IPS-15b (cell line): ENCODE data around the gene CMKLR1.

Source experiments
- H3K27me3 ChIP-seq: one replicate; pipeline ENCODE4 v1.6.1; 2013; ENCODE audit warnings: low read length; ENCODE audit not compliant: control insufficient read depth, insufficient read depth
- H3K36me3 ChIP-seq: one replicate; pipeline ENCODE4 v1.6.1; 2013; ENCODE audit warnings: low read length; ENCODE audit not compliant: control insufficient read depth, insufficient read depth
- H3K4me1 ChIP-seq: one replicate; pipeline ENCODE4 v1.6.1; 2013; ENCODE audit warnings: mild to moderate bottlenecking, low read length; ENCODE audit not compliant: control insufficient read depth, insufficient read depth
- H3K4me3 ChIP-seq: one replicate; pipeline ENCODE4 v1.5.1; 2013; ENCODE audit warnings: low read depth, low read length
- H3K9ac ChIP-seq: one replicate; pipeline ENCODE4 v1.6.1; 2013; ENCODE audit warnings: low read depth, mild to moderate bottlenecking, low read length
- H3K9me3 ChIP-seq: one replicate; pipeline ENCODE4 v1.6.1; 2013; ENCODE audit warnings: mild to moderate bottlenecking, low read length; ENCODE audit not compliant: control insufficient read depth, insufficient read depth

Gene CMKLR1

DNA sequence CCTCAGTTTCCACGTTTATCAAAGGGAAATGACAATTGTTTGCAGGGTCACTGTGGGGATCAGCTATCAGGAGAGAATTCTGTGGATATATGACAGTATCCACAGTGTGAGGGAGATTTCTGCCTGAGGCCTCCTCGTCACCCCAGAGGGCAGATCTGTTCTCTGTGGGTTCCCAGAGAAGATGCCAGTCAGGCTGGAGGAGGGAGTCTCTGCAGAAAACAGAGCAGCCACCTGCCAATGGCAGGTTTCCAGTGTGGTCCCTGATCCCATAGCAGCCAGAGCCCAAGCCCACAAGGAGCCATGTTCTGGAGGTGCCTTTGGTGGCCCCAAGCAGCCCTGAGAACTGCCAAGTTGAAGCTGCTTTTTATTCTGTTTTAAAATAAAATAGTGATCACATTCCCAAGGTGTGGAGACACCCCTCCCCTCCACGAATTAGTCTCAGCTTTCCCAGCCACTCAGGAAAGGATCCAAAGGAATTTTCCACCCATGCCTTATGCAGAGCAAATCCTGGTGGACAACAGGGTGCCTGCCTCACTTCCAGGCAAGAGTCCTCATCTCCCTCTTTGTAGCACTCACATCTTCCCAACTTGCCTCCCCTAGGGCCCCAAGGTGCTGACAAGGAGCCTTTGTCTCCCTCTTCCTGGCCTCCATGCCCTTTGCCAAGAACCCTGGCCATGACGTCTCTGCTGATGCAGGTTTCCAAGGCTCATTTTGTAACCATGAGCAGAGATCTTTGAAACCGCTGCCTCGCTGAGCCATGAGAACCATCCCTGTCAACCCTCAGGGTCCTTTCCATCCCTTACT is 20.4 kb downstream of the CMKLR1 start:
- Histone ChIP-seq H3K27me3 (no peaks in the 10 kb centered on the region), H3K9me3 (no peaks in the 10 kb centered on the region), H3K36me3 (no peaks in the 10 kb centered on the region), H3K9ac (no peak overlapping the region), H3K4me3 (no peak overlapping the region), H3K4me1 (peaks cover 20% of the 10 kb centered on the region)

GRCh38 chr12:108317308-108318234 is 21.5 kb downstream of the CMKLR1 start:
- Histone ChIP-seq H3K4me1 (peaks cover 23% of the 10 kb centered on the region), H3K9ac (no peak overlapping the region), H3K36me3 (no peaks in the 10 kb centered on the region), H3K27me3 (no peaks in the 10 kb centered on the region), H3K4me3 (no peak overlapping the region), H3K9me3 (no peaks in the 10 kb centered on the region)

GRCh38 chr12:108316176-108317086 is 22.7 kb downstream of the CMKLR1 start:
- no peaks in the 10 kb centered on the region for H3K27me3 ChIP-seq
- no peak overlapping the region for H3K9ac ChIP-seq
- H3K9me3 ChIP-seq = no peaks in the 10 kb centered on the region
- H3K4me1 ChIP-seq = peaks cover 17% of the 10 kb centered on the region
- no peaks in the 10 kb centered on the region for H3K36me3 ChIP-seq
- H3K4me3 ChIP-seq = peak overlapping the region; percentile 18

DNA sequence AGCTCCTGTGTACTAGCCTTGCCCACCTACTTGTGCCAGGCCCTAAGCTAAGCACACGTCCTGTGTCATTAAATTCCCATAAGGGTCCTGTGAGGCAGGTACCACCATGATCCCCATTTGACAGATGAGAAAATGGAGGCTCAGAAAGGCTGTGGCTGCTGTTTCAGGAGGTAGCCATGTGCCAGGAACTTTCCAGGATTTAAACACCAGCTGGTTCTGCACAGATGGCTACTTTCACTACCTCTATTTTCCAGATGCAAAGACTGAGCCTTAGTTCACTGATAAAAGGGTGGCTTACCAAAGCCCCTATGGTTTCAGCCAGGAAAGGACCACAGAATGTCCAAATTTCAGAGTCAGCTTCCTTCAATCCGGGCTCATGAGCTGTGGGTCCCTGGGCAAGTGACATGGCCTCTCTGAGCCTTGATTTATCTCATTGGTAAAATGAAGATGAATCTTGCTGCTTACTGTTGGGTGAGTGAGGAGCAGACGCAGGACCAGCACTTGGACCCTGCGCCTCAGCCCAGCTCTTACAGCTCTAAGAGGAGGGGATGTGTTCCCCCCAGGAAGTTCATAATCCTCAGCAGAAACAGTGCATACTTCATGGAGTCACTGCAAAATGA is 23.5 kb downstream of the CMKLR1 start:
- Histone ChIP-seq H3K9me3 (no peaks in the 10 kb centered on the region), H3K27me3 (no peaks in the 10 kb centered on the region), H3K4me3 (no peak overlapping the region), H3K9ac (no peak overlapping the region), H3K36me3 (no peaks in the 10 kb centered on the region), H3K4me1 (peaks cover 15% of the 10 kb centered on the region)

- Histone ChIP-seq H3K4me1 (peaks cover 13% of the 10 kb centered on the region), H3K9me3 (no peaks in the 10 kb centered on the region), H3K4me3 (no peak overlapping the region), H3K27me3 (no peaks in the 10 kb centered on the region), H3K9ac (peak overlapping the region; percentile 9), H3K36me3 (no peaks in the 10 kb centered on the region)
Measured at GRCh38 chr12:108313606-108314351, 25.3 kb downstream of the CMKLR1 start.

GRCh38 chr12:108313241-108313605 is 25.9 kb downstream of the CMKLR1 start:
- Histone ChIP-seq H3K4me1 (peaks cover 13% of the 10 kb centered on the region), H3K9ac (no peak overlapping the region)

GRCh38 chr12:108312693-108313189 is 26.4 kb downstream of the CMKLR1 start:
- H3K4me1 ChIP-seq = peaks cover 13% of the 10 kb centered on the region
- H3K27me3 ChIP-seq = no peaks in the 10 kb centered on the region
- H3K36me3 ChIP-seq = no peaks in the 10 kb centered on the region
- H3K9me3 ChIP-seq = no peaks in the 10 kb centered on the region
- H3K9ac ChIP-seq = no peak overlapping the region
- no peak overlapping the region for H3K4me3 ChIP-seq

More at GRCh38 chr12:108313241-108313605, 25.9 kb downstream of the CMKLR1 start:
- H3K36me3 ChIP-seq = no peaks in the 10 kb centered on the region
- H3K27me3 ChIP-seq = no peaks in the 10 kb centered on the region
- H3K4me3 ChIP-seq = no peak overlapping the region
- H3K9me3 ChIP-seq = no peaks in the 10 kb centered on the region

GRCh38 chr12:108312073-108312659 is 26.9 kb downstream of the CMKLR1 start:
- H3K9ac ChIP-seq = no peak overlapping the region
- H3K4me1 ChIP-seq = peaks cover 13% of the 10 kb centered on the region
- no peak overlapping the region for H3K4me3 ChIP-seq
- no peaks in the 10 kb centered on the region for H3K9me3 ChIP-seq
- H3K36me3 ChIP-seq = no peaks in the 10 kb centered on the region
- no peaks in the 10 kb centered on the region for H3K27me3 ChIP-seq

GRCh38 chr12:108311605-108312004 is 27.5 kb downstream of the CMKLR1 start:
- Histone ChIP-seq H3K36me3 (no peaks in the 10 kb centered on the region), H3K4me3 (no peak overlapping the region), H3K9ac (no peak overlapping the region), H3K4me1 (peaks cover 13% of the 10 kb centered on the region), H3K9me3 (no peaks in the 10 kb centered on the region), H3K27me3 (no peaks in the 10 kb centered on the region)

DNA sequence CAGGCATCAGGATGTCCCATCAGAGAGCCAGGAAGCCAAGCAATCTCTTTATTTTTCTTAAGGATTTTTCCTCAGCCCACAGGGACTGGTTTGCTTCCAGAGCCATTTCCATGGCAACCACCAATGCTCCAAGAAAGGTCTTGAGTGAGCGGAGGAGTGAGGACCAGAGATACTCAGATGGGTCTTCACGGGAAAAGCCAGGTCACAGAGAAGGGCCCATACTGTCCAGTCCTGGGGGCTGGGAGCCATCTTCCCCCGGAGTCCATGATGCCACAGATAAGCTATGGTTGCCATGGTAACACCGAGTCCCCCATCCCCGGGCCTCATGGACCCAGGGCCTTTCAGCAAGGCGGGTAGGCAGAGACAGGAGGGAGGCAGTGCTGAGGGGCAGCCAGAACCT is 28.6 kb downstream of the CMKLR1 start:
- Histone ChIP-seq H3K9ac (no peak overlapping the region), H3K4me3 (no peak overlapping the region), H3K9me3 (no peaks in the 10 kb centered on the region), H3K4me1 (peaks cover 5% of the 10 kb centered on the region), H3K27me3 (no peaks in the 10 kb centered on the region), H3K36me3 (no peaks in the 10 kb centered on the region)
